GF-D8 (cell line): ENCODE data around the gene LFNG.

ENCODE experiments used
- DNase-seq: peaks from one replicate; lab custom pipeline; 2025; lab: John Stamatoyannopoulos, UW

Gene LFNG

DNA sequence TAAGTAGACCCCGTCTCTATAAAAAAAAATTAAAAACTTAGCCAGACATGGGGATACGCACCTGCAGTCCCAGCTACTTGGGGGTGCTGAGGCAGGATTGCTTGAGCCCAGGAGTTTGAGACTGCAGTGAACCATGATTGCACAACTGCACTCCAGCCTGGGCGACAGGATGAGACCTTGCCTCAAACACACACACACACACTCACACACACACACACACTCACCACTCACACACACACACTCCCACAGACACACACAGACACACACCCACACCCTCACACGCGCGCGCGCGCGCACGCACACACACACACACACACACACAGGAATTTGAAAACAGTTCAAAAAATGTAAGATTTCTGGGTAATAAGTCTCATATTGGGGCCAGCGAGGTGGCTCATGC is 34.7 kb upstream of the LFNG start:
- DNase-seq = no peak

DNA sequence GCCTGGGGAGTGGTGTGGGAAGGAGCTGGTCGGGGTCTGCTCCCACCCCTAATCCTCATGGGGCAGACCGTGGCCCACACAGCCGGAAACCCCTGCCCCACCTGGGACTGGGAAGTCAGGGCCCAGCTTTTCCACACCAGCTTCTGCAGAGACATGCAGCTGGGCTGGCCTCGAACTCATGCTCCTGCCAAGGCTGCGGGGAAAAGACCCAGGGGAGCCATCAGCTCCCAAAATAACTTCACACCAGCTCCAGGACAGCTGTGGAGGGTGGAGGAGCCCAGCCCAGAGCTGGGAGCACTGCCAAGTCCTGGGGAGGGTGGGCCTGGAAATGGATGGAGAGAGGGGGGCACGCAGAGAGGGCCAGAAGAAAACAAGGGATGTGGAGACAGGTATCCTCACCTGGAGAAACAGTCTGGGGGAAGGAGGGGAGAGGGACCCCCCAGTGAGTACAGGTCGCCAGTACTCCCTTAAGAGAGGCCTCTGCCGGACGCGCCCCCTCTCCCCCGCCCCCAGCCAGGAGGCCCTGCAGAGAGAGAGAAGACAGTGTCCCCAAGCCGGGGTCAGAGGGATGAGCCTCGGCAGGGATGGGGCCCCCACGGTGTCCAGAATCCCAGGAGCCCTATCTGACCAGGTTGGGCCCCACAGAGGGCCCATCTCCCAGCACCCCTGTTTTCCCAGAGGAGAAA is 31.8 kb upstream of the LFNG start:
- no peak for DNase-seq

DNA sequence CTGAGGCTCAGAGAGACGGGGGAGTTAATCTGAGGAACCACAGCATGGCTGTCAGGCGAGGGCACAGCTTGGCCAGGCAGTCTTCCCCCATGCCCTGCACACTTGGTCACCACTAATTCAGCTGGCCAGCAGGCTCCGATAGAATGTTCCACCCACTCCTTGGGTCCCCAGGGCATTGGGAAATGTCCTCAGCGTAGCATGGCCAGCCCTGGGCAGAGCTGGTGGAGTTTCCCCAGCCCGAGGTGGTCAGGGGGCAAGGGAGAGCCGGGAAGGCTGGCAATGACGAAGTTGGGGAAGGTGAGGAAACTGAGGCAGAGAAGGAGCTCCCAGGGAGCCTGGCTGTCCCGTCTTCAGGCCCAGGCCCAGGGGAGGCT is 31.3 kb upstream of the LFNG start:
- DNase-seq = no peak

DNA sequence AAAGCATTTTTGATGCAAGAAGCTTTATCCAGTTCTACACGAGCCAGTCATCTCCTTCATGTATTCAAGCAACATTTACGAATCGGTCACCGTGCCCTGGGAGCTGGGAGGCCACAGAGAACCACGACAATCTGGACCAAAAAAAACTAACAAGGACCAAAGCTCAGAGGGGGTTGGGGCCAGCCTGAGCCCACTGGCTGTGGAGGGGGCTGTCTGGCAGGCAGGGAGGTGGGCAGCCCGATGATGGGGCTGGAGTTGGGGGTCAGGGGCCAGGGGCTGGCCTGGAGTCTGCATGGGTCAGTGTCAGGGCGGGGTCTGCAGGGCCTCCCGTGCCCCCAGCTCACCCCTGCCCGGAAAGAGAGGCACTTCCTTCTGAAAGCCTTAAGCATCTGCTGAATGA is 30.9 kb upstream of the LFNG start:
- DNase-seq = no peak

DNA sequence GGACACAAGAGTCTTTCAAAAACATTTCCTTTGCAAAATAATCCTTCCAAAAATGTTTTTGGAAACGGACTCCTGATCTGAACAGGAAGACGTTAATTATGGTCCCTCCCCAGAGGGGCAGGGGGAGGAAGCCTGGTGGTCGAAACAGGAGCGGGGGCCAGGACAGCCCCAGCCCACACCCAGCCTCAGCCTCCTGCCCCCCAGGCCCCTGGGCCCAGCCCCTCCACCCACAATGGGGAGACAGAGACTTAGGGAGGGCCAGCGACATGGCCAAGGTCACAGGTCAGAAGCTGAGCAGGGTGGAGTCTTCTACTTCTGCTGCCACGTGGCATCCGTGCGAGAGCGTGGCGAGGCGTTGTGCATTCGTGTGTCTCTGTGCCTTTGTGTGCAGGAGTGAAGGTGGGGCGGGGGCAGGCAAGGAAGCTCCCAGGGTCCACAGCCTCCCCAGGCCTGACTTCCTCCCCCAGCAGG is 29.4 kb upstream of the LFNG start:
- DNase-seq = no peak

DNA sequence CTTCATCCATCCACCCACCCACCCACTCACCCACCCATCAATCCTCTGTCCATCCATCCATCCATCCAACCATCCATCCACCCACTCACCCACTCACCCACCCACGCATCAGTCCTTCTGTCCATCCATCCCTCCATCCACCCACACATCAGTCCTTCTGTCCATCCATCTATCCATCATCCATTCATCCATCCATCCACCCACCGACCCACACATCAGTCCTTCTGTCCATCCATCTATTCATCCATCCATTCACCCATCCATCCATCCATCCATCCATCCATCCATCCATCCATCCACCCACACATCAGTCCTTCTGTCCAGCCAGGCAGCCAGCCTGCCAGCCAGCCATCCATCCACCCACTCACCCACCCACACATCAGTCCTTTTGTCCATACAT is 27.5 kb upstream of the LFNG start:
- no peak for DNase-seq

DNA sequence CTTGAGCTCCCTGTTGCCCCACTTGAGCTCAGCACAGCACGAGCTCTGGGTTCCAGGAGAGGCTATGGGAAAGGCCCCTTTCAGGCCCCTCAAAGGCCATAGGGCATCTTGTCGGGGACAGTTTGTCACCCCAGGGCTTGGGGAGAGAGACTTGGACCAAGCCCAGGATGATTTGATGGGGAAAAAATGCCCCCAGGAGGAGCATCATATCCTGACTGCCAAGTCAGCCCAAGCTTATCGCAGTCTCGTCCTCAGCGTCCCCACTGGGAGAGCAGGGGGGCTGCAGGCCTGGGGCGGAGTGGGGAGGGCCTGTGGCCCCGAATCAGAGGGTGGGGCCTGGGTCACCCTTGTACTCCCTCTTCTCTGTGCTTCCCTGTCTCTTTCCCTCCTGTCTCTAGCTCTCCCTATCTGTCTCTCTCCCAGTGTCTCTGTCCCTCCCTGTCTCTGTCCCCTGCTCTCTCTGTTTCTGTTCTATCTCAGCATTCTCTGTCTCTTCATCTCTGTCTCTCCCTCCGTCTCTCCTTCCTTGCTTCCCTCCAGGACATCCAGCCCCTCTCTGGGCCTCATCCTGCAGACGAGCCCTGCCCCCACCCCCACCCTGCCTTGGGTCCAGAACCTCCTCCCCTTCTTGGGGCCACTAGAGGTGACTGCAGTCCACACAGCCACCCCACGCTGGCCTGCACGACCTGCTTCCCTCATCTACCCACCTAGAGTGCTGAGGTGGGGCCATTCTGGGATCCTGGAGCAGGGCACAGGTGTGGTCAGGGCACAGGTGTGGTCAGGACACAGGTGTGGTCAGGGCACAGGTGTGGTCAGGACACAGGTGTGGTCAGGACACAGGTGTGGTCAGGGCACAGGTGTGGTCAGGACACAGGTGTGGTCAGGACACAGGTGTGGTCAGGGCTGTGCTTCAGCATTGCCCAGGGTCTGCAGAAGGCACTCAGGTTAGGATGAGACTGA is 26.1 kb upstream of the LFNG start:
- no peak for DNase-seq

DNA sequence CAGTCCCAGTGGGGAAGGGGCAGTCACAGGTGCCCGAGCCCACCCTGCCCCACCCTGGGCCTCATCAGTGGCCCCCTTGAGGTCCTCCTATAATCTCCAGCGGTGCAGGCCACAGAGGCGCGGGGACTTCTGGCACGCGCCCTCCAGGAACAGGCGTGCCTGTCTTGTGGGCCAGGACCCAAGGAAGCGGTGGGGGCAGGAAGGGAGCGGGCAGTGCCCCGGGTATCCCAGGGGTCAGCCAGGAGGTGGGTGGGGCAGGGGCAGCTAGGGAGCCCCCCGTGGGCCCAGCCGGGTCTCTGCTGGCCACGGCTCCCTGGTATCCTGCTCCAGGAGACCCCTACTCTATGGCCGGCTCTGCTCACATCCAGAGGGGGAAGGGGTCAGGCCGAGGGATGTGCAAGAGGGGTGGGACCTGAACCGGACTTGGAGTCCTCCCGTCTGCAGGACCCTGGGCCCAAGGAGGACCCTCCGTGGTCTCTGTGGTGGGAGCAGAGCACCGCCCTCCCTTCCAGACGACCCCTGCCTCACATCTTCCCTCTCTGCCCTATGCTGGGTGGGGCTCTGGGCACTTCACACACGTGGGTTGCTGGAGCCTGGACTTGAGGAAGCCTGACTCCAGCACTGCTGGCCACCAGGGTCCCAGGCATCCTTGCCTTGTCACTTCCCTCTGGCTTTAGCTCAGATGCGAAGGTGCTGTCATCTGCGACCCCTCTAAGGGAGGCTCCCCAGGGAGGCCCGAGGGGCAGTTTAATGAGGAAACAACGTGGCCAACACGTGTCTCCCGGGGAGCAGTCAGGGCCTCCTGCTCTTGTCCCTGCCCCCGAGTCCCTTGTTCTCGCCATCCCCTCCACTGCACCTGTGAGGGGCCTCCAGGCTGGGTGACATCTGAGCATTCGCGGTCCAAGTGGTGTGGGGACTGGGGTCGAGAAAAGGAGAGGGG is 25.1 kb upstream of the LFNG start:
- no peak for DNase-seq

DNA sequence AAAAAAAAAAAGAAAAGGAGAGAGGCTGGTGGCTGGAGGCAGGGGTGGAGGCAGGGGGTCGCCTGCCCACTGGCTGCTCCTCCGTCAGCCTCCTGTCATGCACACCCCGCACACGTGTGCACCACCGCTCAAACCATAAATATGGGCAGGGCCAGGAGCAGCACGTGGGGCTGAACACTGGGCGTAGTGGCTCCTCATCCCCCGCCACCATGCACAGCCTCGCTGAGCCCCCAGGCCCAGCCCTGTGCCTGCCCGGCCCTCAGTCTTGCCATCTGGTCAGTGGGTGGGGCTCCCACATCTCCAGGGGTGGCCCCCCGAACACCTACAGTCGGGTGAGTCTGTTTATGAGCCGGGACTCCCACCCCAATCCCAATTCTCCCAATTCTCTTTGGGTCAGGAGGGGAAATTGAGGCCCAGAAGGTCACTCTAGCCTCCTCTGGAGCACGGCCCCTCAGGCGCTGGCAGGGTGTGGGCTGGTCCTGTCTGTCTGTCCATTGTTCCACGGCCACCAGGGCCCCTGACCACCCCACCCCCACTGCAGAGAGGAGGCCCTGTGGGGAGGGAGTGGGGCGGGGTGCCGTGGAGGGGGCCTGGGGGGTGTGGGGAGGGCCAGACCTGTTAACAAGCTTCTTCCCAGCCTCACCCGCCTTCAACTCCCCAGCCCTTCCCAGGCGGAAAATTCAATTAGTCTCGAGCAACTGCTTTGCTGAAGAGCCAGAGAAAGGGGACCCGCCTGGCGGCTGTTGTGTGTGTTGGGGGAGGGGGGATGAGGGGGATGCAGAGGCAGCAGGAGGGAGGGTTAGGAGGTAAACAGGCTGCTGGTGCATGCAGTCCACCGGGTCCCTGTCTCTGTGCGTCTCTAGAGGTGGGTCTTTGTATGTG is 23.9 kb upstream of the LFNG start:
- DNase-seq = no peak

DNA sequence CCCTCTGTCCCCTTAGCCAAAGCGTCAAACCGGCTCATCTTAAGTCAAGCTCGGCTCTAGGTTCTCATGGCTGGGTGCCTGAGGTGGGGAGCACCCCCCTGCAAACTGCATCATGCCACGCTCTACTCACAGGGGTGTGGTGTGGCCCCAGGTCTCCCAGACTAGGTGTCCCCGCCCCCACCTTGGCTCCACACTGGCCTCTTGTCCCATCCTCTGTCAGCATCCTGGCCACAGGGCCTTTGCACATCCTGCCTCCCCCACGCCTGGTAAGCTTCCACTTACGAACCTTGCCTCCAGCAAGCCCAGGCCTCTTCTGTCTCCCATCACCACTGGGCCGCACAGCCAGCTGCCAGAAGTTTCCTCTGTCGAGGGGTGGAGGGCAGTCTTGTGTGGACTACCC is 23.2 kb upstream of the LFNG start:
- no peak for DNase-seq

DNA sequence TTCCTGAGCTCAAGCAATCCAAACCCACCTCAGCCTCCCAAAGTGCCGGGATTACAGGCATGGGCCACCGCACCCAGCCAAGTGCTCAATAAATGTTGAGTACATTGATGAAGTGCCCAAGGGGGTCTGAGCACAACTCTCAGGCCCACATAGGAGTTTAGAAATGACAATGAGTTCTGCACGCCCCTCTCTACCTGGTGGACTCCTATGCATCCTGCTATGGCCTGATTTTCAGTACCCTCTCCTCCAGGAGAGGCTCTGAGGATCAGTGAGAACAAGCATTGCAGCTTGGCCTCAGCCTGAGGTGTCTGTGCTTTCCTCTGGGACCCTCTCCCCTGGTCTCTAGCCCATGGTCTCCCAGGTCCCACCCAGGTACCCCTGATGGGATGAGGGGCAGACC is 22.5 kb upstream of the LFNG start:
- DNase-seq = no peak

DNA sequence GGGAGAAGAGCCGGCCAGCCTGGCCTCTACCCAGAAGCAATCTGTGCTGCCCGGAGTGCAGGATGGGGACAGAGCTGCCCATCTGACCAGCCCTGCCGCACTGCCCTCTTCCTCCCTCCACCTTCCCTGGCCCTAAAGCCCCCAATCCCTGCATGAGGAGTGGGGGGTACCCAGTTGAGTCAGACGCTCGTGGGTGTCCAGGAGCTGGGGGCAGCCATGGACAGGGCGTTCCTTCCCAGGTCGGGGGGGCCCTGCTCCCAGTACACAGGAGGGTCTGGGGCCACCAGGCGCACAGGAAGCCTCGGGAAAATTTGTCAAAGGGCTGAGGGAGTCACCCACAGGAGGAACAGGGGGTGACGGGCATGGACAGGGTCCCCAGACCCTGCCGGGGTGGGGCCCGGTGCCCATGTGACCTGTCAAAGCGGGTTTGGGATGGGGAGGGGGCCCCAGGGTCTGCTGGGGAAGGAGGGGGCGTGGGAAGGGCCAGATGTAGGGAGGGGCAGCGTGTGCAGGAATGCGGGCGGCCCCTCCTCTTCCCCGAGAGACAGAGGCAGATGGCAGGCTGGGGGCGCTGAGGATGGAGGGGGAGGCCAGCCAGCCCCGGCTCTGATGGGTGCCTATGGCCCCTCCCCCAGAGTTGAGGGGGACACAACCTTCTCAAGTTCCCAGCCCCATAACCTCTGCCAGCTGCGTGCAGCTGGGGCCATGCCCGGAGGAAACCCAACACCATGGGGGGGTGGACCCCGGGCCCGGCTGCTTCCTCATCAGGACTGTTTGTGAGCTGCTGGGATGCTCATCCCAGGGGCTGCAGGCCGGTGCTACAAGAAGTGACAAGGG is 21.9 kb upstream of the LFNG start:
- no peak for DNase-seq

DNA sequence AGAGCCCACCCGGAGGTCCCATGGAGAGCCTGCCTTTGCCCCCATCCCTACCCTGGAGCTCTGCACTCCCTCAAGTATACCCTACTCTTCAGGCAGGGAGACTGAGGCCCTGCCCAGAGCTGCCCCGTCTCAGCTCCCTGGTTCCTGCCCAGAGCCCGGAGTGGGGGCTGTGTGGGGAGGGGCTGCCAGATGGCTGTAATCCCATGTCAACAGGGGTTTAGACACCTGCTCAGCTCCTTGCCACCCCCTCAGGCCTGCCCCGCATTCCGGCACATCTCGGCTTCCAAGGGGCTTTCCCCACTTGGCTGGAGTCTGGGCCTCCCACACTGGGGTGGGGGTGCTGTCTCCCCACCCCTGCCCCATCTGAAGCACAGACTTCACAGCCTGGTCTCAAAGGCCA is 20.9 kb upstream of the LFNG start:
- no peak for DNase-seq

DNA sequence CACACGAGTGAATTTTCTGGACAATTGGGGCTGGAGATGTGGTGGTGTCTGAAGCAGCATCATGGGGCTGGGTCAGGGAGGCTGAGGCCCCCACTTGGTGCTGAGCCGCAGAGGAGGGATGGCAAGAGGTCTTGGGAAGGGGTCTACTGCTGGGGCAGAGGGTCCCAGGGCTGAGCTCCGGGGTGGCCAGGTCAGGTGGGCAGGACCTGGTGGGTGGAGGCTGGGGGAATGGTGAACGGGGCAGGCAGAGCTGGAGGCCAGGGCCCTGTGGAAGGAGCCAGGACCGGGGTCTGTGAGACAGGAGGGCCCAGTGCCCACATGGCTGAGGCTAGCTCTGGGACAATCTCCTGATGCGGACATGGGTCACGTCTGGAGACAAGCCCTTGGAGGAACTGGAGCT is 20.4 kb upstream of the LFNG start:
- no peak for DNase-seq

DNA sequence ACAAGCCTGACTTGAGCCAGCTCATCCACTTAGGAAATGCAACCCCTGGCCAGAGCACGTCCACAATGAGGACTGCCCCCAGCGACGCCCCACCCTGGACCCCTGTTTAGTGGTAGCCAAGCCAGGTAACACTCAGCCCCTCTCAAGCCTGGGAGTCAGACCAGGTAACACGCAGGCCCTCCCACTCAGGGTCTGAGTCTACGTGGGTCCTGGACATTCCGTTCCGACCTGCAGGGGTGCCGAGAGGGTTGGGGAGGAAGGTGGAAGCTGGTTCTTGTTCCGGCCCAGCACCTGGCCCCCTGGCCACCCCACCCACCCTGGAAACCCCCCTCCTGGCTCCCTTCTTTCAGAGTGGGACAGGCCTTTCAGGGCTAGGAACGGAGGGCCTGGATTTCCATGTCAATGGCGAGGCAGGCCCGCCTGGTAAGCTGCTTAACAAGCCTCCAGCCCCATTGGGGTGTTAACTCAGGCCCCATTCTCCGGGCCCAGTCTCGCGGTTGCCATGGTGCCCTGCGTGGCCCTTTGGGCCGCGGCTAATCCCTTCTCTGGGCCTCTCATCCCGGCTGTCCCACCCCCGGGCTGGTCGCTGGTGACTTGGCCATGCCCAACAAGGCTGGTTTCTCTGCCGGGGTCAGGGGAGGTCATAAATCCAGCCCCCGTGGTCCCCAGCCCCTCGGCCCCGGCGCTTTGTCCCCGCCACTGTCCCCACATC is 19.7 kb upstream of the LFNG start:
- DNase-seq = no peak

DNA sequence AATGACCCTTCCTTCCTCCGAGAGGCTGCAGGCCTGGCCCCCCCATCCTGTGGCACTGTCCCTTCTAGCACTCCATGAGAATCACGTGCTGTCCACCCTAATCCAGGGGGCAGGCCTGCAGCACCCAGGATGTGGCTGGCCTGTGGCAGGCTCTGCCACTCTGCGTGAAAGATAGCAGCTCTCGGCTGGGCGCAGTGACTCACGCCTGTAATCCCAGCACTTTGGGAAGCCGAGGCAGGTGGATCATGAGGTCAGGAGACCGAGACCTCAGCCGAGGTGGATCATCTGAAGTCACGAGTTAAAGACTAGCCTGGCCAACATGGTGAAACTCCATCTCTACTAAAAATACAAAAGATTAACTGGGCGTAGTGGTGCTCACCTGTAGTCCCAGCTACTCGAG is 18.9 kb upstream of the LFNG start:
- no peak for DNase-seq

DNA sequence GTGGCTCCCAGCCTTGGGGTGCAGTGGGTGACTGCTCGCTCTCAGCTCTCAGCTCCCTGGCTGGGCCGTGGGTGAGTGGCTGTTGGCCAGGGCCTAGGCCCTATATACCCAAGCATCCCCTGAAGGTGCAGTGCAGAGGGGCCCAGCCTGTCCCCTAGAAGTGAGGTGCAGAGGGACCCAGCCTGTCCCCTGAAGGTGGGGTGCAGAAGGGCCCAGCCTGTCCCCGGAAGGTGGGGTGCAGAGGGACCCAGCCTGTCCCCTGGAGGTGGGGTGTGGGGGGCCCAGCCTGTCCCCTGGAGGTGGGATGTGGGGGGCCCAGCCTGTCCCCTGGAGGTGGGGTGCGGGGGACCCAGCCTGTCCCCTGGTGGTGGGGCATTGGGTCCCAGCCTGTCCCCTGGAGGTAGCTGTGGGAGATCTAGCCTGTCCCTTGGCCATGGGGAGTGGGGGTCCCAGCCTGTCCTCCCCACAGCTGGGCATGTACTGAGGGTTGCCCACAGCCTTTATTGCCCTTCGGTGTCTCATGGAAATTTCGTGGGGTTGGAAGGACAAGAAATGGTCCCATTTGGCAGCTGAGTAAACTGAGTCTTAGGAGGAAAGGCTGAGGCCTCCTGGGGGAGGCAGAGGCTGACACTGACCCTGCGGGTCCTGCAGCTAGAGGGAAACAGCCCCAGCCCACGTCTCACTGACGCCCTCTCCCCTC is 17.5 kb upstream of the LFNG start:
- no peak for DNase-seq

DNA sequence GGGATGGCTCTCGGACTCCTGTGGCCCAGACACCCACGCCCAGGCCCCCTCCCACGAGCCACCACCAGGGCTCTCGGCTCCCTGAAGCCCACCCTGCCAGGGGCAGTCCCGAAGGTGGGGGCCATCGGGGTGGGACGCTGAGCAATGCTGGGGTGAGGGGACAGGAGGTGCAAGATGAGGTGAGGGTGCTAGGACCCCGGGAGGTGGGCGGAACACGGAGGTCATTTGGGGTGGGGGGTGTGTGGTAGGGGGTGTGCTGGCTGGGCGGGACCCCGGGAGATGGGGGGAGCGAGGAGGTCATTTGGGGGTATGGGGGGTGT is 17.0 kb upstream of the LFNG start:
- DNase-seq = no peak
